HEK293T (cell line): ENCODE results near the gene ANGPTL7.

Source experiments
- ARNT ChIP-seq: fragments of 450-650 bp; IDR thresholded peaks from 2 replicates; pipeline ENCODE4 v1.6.1; 2017; ENCODE audit warnings: mild to moderate bottlenecking
- BHLHE40 ChIP-seq: fragments of 450-650 bp; IDR thresholded peaks from 2 replicates; pipeline ENCODE4 v1.6.1; 2016; ENCODE audit warnings: mild to moderate bottlenecking, moderate library complexity, borderline replicate concordance
- ELF4 ChIP-seq: fragments of 450-650 bp; IDR thresholded peaks from 2 replicates; pipeline ENCODE4 v1.6.1; 2017; ENCODE audit warnings: antibody characterized with exemption
- FOXA1 ChIP-seq: fragments of 450-650 bp; IDR thresholded peaks from 2 replicates; pipeline ENCODE4 v1.6.1; 2016; ENCODE audit warnings: mild to moderate bottlenecking
- FOXK2 ChIP-seq: fragments of 450-650 bp; IDR thresholded peaks from 2 replicates; pipeline ENCODE4 v1.6.1; 2016; ENCODE audit warnings: mild to moderate bottlenecking
- FOXM1 ChIP-seq: fragments of 450-650 bp; IDR thresholded peaks from 2 replicates; pipeline ENCODE4 v1.6.1; 2017; ENCODE audit warnings: mild to moderate bottlenecking, borderline replicate concordance
- HDGF ChIP-seq: fragments of 450-650 bp; IDR thresholded peaks from 2 replicates; pipeline ENCODE4 v1.6.1; 2017; ENCODE audit warnings: antibody characterized with exemption, borderline replicate concordance
- L3MBTL2 ChIP-seq: fragments of 450-650 bp; conservative IDR thresholded peaks from 2 replicates; pipeline ENCODE4 v1.6.1; 2016; ENCODE audit warnings: mild to moderate bottlenecking
- LEF1 ChIP-seq: fragments of 450-650 bp; IDR thresholded peaks from 2 replicates; pipeline ENCODE4 v1.6.1; 2017; ENCODE audit warnings: mild to moderate bottlenecking, borderline replicate concordance
- NFRKB ChIP-seq: fragments of 450-650 bp; IDR thresholded peaks from 2 replicates; pipeline ENCODE4 v1.6.1; 2016; ENCODE audit warnings: mild to moderate bottlenecking, moderate library complexity
- SP1 ChIP-seq: fragments of 450-650 bp; IDR thresholded peaks from 2 replicates; pipeline ENCODE4 v1.6.1; 2017
- TARDBP ChIP-seq: fragments of 450-650 bp; IDR thresholded peaks from 2 replicates; pipeline ENCODE4 v1.6.1; 2016
- ZNF384 ChIP-seq: fragments of 450-650 bp; IDR thresholded peaks from 2 replicates; pipeline ENCODE4 v1.6.1; 2016
- TF ChIP-seq, protein P1 (sequence below): fragments of 450-650 bp; IDR thresholded peaks from 2 replicates; pipeline ENCODE4 v1.6.1; 2016

GRCh38 chr1:11151114-11151513, 38.0 kb upstream of the ANGPTL7 start:
- no peak for TF ChIP-seq FOXM1
- TF ChIP-seq BHLHE40 = no peak
- TF ChIP-seq ELF4 = no peak
- no peak for TF ChIP-seq NFRKB
- no peak for TF ChIP-seq SP1
- TF ChIP-seq HDGF = no peak
- TF ChIP-seq TARDBP = no peak
- TF ChIP-seq, protein P1, sequence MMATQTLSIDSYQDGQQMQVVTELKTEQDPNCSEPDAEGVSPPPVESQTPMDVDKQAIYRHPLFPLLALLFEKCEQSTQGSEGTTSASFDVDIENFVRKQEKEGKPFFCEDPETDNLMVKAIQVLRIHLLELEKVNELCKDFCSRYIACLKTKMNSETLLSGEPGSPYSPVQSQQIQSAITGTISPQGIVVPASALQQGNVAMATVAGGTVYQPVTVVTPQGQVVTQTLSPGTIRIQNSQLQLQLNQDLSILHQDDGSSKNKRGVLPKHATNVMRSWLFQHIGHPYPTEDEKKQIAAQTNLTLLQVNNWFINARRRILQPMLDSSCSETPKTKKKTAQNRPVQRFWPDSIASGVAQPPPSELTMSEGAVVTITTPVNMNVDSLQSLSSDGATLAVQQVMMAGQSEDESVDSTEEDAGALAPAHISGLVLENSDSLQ = no peak
- no peak for TF ChIP-seq FOXA1
- no peak for TF ChIP-seq ARNT
- TF ChIP-seq ZNF384 = no peak
- TF ChIP-seq FOXK2 = no peak
- no peak for TF ChIP-seq L3MBTL2
- no peak for TF ChIP-seq LEF1
